Fibroblast of peridontal ligament (primary cell): ENCODE data around the gene CCNK.
A peak's percentile ranks its signal among the peaks of the same experiment; 100 is the strongest.

Experiments used
- DNase-seq: peaks from one replicate; pipeline ENCODE4 v3.0.0-alpha.2; 2010; ENCODE audit errors: extremely low read depth

CCNK gene

DNA sequence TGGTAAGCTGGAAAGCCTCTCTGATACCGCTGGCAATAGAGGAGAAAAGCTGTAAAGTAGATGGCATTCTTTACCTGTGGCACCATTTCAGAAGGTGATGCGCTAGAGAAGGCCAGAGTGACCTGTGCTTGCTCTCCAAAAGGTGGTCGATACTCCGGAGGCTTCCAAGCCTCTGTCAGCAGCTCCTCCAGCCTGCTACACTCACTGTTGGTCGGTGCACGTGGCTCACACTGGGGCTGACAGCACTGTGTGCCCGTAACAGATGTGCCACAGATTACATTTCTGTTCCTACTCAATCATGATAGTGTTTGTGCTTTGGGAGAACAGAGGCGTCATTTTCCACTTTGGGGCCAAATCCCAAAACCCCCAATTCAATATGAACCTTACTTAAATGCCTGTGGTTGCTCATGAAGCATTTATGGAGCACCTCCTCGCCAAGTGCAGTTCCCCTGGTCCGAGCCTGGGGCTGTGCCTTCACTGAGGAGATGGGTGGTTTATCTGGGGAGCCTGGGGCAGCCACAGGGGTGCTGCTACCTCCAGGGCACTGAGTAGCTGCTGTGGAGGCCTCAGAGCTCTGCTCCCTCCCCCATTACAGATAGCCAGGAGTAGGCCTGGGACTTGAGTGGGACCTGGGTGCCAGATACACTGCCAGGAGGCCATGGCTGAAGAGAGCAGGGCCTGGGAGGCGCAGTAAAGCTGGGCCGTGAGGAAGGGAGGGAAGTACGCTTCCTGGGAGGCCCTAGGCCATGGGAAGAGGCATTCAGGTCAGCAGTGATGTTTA is 26.8 kb downstream of the CCNK start:
- no peak for DNase-seq

DNA sequence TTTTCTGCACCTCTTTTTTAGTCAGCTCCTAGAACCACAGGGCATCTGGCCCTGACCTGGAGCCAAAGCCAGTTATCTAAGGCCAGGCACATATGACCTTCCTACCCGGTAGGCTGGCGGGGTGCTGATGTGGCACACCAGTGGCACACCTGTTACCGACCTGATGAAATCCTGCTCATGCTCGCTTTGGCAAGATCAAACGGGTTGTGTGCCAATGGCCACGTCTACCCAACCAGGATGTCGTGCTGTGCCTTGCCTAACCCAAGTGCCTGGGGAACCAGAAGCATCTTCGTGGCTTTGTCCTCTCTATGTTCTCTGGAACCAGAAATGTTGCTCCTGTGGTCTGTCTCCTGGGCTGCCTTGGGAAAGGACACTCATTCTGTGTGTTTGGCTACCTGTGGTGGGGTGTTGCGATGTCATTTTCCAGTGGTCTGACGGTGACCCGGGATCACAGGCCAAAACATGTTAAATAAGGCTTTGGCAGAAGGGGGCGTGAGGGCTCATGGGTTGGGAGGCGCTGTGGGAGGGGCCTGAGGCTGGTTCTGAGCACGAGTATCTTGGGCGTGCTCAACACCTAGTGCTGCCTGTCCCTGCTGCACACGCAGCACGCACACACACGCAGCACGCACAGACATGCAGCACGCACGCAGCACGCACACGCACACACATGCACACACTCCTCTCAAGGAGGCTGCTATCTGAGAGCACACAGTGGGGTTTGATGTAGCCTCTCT is 27.9 kb downstream of the CCNK start:
- no peak for DNase-seq

DNA sequence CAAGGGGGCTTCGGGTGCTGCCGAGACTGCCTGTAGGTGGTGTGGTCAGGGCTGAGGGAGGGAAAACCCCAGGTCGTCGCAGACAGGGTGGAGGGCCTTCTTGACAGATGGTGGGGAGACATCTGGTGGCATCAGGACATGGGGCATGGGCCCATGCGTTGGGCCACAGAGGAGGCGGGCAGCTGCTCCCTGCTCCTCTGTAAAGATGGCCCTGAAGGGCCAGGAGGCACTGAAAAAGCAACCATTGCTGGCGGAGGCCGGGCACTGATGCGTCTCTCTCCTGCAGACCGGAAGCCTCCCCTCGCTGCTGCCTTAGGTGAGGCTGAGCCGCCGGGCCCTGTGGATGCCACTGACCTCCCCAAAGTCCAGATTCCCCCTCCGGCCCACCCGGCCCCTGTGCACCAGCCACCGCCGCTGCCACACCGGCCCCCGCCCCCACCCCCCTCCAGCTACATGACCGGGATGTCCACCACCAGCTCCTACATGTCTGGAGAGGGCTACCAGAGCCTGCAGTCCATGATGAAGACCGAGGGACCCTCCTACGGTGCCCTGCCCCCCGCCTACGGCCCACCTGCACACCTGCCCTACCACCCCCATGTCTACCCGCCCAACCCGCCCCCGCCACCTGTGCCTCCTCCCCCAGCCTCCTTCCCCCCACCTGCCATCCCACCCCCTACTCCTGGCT is 28.8 kb downstream of the CCNK start:
- no peak for DNase-seq

DNA sequence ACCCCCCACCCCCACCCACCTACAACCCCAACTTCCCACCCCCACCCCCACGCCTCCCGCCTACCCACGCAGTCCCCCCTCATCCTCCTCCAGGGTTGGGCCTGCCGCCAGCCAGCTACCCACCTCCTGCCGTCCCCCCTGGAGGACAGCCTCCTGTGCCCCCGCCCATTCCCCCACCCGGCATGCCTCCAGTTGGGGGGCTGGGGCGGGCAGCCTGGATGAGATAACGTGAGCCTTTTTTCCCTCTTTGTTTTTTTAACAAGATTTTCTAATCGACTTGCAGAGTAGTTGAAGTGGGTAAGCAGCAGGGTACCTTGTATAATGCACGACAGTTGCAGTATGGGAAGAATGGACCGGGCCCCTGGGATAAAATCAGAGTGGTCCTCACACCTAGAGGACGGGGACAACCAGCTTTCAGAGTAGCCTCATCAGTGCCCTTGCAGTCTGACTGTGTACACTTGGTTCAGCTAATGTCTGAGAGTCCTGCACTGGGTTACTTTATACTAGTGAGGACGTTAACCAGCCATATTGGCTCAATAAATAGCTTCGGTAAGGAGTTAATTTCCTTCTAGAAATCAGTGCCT is 29.4 kb downstream of the CCNK start:
- DNase-seq, result no peak

DNA sequence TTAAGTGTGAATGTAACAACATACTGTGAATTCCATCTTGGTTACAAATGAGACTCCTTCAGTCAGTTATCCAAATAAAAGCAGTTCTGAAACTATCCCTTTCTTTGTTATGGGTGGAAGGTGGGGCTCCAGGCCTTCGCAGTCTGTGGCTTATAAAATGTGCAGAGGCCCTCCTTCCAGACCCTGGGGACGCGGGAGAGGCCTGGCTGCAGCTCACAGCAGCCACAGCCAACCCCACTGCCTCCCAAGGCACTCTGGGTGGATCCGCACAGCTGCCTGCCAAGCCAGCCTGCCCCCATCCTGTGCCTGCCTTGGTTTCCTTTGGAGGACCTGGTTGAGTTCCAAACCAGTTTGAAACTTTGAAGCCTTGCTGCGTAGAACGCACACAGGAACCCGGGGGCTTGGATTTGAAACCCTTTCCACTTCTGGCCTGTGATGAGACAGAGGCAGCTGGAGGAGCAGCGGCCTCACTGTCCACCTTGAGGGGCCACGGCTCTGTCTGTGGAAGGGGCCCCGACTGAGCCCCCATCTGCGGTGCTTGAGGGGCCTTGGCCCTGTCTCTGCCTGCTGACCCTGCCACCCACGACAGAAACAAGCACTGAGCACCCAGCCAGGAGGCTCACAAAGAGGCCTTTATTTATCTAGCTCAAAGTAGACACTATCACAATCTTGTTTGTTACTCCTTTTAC is 30.4 kb downstream of the CCNK start:
- DNase-seq, result peak; percentile 74

DNA sequence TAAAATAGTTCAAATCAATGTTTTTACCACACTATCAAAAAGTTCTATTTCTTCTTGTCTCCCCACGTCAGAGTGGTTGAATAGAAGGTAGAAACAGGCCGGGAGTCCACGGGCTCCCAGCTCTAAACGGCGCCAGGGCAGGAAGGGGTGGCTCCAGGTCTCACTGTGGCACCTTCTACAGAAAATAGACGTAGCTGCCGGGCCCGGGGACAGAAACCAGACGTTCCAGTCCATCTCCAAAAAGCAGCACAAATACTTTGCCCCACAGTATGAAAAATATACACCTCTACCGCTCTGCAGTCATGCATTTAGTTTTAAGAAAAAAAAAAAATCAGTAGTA is 30.9 kb downstream of the CCNK start:
- no peak for DNase-seq

DNA sequence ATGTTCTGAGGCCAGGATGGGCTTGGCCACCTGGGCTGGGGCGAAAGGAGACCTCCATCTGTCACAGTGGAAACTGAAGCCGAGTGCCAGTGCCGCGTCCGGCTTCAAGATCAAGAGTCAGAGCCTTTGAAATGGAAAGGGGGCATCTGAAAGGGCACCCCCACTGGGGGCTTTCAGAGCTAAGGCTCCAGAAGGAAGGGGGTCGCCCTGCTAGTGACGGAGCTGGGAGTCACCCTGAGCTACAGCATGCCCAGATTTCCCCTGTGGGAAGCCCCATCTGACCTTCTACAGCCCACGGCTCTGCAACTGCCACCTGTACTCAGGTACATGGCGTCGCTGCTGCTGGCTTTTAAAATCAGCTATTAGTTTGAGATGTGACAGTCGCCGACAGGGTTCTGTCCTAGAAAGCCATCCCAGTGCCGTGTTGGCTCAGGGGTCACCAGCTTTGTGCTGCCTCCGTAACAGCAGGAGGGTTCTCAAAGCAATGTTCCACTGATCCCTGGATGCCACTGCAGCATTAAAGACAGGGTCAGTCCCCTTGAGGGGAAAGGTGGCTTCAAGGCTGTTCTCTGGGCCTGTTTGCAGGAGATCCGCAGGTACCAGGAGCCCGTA is 31.5 kb downstream of the CCNK start:
- no peak for DNase-seq

DNA sequence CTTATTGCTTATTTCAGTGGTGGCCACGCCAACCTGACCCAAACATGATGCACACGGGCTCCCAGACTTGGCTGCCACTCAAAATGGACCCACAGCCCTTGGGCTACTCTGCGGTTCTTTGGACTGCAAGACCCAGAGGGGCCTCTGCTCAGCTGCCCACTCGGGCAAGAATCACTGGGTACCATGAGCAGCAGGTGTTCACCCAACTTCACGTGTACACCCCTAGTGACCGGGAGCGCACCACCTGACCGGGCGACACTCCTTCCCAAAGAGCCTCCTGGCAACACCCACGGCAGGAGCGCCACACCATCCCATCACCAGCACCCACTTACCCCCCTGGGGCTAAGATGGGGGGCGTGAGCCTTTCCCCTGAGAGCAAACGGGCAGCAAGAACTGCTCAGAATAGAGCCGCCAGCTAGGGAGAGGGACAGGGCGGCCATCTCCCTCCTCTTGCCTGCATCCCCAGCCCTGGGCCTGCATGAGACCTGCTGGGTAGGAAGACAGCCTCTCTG is 32.0 kb downstream of the CCNK start:
- no peak for DNase-seq

DNA sequence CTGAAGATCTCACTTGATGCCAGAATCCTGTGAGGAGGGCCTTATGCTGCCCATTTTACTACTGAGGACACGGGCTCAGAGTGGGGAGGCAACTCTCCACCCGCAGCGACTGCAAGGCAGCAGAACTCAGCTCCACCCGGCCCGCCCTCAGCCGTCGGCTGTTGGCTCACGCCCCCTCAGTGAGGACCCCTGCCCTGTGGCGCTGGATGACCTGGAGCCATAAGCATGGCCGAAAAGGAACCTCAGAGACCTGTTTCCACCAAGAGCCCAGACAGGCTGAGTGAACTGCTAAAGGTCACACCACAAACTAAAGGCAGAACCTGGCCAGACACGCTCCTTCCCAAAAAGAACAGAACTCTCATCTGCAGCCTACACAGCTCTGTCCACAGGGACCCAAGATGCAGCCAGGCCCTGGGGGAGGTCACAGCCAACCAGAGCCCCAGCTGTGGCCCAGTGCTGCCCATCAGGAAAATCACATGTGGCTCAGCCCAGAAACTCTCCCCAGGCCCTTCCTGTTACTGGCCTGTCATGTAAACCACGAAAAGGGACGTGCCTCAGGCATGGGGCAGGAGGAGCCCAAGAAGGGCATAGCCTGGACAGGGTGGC is 32.8 kb downstream of the CCNK start:
- no peak for DNase-seq

DNA sequence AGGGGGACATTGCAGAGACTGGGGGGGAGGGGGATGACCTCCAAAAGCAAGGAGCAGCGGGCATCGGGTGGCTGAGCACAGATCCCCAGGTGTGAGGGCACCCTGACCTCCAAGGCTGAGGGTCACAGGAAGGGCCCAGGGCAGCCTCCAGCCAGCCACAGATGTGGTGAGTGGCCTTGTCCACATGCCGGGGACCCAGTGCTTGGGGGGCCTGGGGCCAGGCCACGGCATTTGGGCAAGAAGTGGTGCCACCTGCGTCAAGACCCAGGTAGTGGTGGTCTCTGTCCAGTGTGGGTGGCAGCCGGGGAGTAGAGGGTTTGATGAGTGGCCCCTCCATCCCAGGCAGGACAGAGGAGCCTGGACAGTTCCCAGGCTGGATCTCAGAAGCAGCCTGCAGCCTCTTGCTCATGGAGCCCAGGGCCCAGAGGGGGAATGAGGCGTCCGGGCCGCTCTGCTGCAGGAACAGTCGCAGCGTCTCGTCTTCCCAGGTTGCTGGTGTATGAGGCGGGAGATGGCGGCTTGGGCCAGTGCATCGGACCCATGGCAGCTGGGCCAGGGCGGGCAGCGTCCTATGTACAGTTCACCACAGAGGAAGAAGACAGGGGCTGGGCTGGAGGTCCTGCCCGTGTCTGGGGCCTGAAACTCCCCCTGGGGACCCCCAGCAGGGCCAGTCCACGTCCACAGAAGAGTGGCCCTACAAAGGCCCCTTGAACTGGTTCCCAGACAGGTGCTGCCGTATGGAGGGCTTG is 33.5 kb downstream of the CCNK start:
- DNase-seq, result no peak

DNA sequence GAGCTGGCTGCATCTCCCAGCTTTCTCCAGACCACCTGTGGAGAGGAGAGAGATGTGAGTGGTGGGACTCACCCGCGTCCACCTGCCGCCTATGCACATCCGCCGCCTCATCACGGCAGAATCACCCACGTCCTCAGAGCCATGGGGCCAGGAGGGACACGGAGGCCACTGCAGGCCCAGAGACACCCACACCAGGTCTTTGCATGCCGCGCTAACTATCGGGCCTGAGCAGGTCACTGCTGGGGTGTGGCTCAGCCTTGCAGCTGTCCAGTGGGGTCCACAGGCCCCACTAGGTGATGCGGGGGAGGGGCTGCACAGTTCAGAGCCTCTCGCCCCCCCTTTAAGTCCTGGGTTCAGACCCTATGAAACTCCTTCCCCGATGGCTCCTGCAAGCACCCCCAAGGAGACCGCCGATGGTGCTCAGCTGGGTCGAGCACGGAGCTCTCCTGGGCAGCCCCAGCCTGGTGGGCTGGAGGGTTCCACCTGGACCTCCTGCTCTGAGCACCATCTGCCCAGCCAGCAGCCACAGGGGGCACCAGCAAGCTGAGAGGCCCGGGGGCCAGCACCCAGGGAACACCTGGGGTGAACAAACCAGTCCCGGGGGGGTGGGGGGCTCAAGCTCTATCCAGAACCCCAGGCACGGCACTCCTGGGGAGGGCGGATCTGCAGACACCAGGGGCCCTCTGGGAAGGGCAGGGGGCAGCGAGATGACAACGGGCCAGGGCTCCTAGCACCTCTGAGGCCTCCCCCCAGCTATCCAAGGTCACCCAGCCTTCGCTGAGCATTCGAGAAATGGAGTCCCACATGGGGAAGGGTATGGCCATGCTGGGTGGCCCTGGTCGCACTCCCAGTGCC is 34.3 kb downstream of the CCNK start:
- DNase-seq, result no peak

DNA sequence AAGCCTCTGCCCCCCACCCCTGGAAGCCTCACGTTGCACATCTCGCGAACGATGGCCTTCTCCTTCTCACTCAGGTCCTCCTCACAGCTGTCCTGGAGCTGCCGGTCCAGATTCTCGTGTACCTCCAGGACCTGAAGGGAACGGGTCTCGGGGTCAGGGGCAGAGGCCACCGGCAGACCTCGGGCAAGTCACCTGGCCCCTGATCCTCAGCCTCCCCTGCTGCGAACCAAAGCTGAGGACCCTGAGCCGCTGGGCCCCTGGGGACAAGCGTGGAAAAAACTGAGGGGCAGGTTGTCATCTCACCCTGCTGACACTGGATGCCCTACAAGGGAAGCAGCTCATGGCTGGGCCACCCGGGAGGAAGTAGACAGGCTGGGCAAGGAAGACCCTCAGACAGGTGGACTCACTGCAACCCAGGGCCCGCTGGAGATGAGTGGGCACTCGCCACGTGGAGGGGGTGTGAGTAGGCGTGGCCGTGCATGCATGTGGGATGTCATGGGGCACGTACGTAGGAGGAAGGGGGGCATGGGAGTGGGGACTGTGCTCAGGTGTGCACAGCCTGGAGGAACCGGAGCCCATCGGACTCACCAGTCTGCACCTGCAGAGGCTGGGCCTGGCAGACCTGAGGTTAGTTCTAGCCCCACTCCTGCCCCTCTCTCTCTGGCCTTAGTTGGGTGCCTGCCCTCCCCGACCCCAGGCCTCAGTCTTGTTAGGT is 35.1 kb downstream of the CCNK start:
- DNase-seq, result no peak

DNA sequence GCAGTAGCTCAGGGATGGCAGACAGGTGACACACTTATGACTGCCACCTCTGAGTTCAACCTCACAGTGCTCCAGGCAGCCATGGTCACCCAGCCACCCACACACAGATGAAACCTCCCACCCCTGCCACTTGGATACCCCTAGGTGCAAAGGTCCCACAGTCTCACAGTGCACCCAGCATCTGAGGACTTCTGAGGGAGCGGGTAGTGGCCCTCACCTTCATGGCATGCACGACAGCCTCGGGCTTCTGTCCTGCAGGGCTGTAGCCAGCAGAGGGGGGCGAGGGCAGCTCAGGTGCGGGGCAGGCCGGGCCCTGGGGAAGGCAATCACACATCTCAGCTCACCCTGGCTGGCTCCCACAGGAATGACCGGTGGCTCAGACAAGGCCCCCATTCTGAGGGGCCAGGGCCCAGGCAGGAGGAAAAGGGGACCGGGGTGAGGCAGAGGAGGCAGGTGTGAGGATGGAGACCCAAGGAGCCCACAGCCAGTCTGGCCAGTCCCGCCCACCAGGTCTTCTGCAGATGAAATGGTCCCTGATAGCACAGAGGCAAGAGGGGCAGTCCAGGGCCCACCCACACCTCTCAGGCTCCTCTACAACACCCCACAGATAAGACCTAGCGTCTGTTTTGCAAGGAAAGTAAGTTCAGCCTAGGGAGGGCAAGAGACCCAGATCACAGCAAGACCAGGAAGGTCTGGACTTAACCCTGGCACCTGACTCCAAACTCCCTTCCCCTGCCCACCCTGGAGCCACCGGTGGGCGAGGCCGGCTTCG is 35.8 kb downstream of the CCNK start:
- DNase-seq, result no peak

DNA sequence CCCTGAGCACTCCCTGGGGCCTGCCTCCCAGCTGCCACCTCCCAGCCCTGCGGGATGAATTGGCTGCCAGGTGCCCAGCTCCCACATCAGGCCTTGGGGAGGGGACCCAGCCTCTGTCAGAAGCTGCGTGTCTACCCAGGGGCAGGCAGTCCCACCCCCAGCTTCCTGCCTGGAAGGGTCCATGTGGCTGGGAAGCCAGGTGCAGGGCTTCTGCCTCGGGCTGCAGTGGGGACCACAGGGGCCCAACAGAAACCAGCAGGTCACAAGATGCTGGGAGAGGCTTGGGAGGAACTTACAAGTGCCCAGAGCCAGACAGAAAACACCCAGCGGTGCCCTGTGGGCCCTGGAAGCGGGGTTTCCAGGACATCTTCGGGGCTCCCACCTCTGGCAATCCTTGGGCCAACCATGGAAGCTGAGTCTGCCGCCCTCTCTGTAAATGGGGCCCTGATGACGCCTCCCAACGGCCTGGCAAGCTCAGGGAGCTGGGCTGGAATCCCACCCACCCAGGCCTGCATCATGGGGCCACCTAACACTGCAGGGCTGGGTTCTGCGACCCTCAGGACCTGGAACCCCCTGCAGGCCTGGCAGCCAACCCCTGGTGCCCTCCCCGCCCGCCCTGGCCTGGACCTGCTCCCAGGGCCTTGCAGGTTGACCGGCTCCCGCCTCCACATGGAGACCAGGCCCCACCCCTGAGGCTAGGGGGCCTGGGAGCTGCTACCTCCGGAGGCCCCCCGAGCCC is 36.6 kb downstream of the CCNK start:
- DNase-seq, result no peak

DNA sequence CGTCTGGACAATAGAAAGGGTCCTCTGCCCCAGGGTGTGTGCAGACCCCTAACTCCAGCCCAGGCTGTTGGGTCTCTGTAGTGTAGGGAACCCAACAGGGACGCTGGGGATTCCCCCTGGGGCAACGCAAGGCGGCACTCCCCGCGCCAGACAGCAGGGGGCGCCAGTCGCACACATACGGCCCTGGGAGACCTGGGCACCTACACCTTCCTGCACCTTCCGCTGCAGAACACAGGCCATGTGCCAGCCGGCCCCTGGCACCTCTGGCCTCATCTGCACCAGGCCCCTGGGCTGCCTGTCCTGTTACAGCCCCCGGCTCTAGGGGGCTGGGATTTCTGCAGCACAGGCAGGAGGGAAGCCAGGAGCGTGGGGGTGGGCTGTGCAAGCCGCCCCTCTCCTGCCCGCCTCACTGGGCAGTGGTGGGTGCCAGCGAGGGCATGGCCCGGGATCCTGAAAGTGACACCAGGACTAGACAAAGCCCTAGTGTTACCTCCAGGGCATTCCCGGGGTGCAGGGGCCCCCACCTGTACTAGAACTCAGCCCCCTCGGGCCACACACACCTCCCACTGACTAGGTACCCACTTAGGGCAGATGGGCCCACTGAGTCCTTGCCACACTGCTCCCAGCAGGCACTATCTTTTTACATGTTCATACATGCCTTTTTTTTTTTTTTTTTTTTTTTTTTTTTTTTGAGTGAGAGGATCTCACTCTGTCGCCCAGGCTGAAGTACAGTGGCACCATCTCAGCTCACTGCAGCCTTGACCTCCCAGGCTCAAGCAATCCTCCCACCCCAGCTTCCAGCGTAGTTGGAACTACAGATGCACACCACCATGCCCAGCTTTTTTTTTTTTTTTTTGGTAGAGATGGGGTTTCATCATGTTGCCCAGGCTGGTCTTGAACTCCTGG is 37.5 kb downstream of the CCNK start:
- peak; percentile 21 for DNase-seq

DNA sequence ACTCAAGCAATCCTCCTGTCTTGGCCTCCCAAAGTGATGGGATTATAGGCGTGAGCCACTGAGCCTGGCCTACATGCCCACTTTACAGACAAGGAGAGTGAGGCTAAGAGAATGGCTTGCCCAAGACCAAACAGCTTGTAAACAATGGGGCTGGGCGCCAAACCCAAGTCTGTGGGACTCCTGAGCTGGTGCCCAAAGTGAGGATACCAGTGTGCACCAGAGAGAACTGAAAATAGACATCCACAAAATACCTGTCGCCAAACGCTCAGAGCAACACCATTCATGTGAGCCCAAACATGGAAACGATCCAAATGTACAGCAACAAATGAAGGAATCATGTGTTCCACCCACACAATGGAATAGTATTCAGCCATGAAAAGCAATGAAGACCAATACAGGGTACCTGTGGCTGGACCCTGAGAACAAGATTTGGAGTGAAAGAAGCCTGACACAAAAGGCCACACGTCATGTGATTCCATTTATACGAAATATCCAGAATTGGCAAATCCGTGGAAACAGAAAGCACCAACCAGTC is 38.2 kb downstream of the CCNK start:
- no peak for DNase-seq
